AML-193 (cell line): Measurements from ENCODE around the gene SPACA5.
"Not testable (repeated sequence)": the region's sequence is repeated elsewhere in the genome, so short reads cannot be mapped to it uniquely, and the experiment has no call there.

Experiments used
- DNase-seq, 2 experiments: peaks; one replicate each; lab custom pipeline; 2025; lab: John Stamatoyannopoulos, UW

SPACA5 gene

DNA sequence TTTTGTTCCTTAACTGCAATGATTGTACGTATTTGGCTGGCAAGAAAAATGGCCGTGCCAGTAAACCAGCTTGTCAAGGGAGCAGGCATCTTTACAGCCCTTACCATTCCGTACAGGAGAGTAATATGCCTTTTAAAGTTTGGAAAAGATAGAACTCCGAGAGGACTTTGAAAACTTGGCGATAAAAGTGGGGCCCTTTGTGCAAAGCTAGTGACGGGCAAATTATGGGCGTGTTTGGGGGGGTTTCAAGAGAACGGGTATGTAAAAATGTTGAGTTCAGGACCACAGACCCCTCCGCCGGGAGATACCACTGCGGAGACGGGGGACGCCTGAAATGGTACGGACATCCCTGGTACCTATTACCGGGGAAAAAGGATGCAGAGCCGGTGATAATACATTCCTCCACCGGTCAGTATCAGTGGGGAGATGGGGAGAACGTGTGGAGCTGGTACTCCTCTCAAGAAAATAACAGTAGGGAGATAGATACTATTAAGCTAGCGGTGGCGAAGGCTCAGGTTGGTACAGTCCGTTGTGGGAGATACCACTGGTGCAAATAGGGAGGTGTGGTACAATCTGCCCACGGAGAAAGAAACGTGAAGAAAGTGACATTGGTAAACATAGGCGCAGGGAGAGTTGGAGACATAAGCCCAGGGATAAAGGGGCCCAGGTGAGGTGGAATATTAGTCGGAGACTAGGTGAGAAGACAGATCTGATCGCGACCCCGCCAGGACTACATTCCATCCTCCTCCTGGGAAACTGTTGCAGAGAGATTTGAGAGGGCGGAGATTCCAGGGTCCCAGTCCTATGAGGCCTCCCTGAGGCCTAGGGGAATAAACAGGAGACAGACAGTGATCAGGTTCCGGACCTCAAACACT is 14.5 kb downstream of the SPACA5 start:
- no peak for DNase-seq

DNA sequence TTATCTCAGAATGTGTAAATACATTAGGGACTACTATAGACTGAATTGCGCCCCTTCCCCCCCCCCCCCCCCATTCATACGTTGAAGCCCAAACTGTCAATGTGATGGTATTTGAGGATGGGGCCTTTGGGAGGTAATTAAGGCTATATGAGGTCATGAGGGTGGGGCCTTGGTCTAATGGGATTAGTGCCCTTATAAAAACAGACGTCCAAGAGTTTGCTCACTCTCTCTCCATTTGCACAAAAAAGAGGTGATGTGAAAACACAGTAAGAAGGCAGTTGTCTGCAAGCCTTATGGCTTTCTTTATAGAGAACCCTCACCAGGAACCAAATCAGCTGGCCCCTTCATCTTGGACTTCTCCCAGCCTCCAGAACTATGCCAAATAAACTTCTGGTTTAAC is 15.3 kb downstream of the SPACA5 start:
- DNase-seq: no peak

GRCh38 chrX:48022738-48023137 is 15.9 kb downstream of the SPACA5 start:
- DNase-seq: no peak

- DNase-seq: peak; percentile 33 to 63
Observed at GRCh38 chrX:48025561-48025960, 18.8 kb downstream of the SPACA5 start.

- DNase-seq: not testable (repeated sequence)
Observed at GRCh38 chrX:48027545-48027944, 20.8 kb downstream of the SPACA5 start.

GRCh38 chrX:48028091-48028490 is 21.3 kb downstream of the SPACA5 start:
- no peak for DNase-seq

DNA sequence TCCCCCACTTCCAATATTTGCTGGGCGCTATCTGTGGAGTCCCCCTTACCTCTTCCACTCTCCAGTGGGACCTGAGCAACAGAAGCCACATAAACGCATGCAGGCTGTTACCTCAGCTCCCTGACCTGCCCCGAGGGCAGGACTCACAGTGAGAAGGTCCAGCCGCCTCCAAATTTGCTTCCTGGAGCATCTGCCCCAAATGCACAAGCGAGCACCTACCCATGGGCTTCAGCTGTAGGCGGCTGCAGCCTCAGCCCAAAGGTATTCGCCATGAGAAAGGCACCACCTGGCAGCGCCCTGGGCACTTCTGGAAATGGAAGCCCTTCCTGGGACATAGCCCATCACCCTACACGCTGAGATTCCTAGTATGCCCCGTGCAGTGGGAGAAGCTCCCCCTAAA is 23.4 kb downstream of the SPACA5 start:
- DNase-seq: no peak

- not testable (repeated sequence) for DNase-seq
Observed at GRCh38 chrX:48030641-48031173, 23.9 kb downstream of the SPACA5 start.

DNA sequence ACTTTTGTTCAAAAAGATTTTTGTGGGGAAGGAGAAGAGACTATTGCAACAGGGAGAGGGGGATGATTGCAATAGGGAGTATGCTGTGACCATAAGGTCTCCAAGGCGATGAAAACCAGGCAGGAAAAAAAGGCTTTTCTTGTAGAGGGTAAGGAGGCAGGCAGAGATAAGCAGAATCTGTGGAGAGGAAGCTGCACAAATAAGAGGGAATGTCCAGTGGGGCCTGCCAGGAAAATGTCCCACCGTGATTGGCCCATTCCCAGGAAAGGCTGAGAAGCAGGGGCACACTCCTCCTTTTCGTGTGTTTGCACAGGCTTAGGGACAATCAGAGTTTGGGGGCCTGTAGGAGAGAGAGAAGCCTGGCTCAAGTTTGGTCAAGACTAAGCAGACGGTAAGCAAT is 29.1 kb downstream of the SPACA5 start:
- DNase-seq: no peak

DNA sequence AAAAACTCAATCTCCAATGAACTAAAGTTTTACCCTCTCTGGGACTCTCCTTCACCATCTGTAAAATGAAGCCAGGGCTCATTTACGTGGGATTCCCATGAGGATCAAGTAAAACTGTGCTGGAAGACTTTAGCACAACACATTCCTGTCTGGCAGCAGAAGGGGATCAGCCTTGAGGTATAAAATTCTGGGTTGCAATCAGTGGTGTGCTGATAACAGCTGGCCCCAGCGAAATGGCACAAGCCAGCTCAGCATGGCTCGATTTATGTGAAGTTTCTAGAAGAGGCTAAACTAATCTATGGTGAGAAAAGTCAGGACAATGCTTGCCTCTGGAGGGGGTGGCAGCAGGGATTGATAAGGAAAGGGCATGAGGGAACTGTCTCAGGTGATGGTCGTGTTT is 36.3 kb downstream of the SPACA5 start:
- DNase-seq: no peak

GRCh38 chrX:48045410-48046311 is 38.9 kb downstream of the SPACA5 start:
- DNase-seq: no peak

DNA sequence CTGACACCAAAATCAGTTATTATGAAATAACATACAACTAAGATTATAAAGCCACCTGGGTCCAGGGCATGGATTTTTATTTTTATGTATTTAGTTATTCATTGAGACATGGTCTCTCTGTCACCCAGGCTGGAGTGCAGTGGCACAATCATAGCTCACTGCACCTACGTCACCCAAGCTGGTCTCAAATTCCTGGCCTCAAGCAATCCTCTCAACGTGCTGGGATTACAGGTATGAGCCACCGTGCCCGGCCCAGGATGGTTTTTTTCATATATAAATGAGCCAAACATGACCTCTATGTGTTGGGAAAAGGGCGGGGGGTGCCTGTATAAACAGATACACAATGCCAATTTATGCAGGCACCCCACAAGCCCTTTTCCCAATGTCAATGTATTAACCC is 40.1 kb downstream of the SPACA5 start:
- DNase-seq: no peak

GRCh38 chrX:48058621-48059295 is 52.0 kb downstream of the SPACA5 start:
- DNase-seq: no peak

GRCh38 chrX:48059296-48059639 is 52.5 kb downstream of the SPACA5 start:
- no peak for DNase-seq
